Breast epithelium (tissue), 4 donors: ENCODE results near the gene WDR70. TPM values are rescaled to one million over a fixed set of nuclear protein-coding genes. Genes with fewer than 3 reads are reported as not detected.
"Not testable (repeated sequence)": the region's sequence is repeated elsewhere in the genome, so short reads cannot be mapped to it uniquely, and the experiment has no call there.

Experiments used
- DNase-seq, 2 donors: peaks; one replicate each; pipeline ENCODE4 v3.0.0-alpha.2; 2019; ENCODE audit warnings: low spot score in 2 of 2
- H3K27ac ChIP-seq, 2 donors: fragments of 200-600 bp; sonication (generic) in 1 of 2; one replicate each; pipeline ENCODE4 v1.5.1; 2016 to 2019; ENCODE audit warnings: mild to moderate bottlenecking in 1 of 2
- H3K27me3 ChIP-seq, 2 donors: fragments of 200-600 bp; sonication (generic) in 1 of 2; one replicate each; pipeline versions ENCODE4 v1.5.1 to v1.6.0; 2017 to 2019; ENCODE audit warnings: control low read depth in 1 of 2, mild to moderate bottlenecking in 1 of 2
- H3K36me3 ChIP-seq: fragments of 200-600 bp; one replicate; pipeline ENCODE4 v1.5.1; 2019
- H3K4me1 ChIP-seq, 2 donors: fragments of 200-600 bp; sonication (generic); one replicate each; pipeline ENCODE4 v1.5.1; 2016 to 2019; ENCODE audit warnings: control low read depth in 1 of 2
- H3K4me3 ChIP-seq, 3 donors: fragments of 200-600 bp; sonication (generic); 1 replicate in 2 of 3; 2 replicates in 1 of 3; pipeline ENCODE4 v1.5.1; 2016 to 2019; ENCODE audit warnings: mild to moderate bottlenecking in 3 of 3, moderate library complexity in 2 of 3
- H3K9me3 ChIP-seq, 2 donors: fragments of 200-600 bp; sonication (generic) in 1 of 2; one replicate each; pipeline ENCODE4 v1.5.1; 2016 to 2019; ENCODE audit warnings: control low read depth in 1 of 2
- CTCF ChIP-seq, 3 donors: fragments of 450-650 bp; IDR thresholded peaks; one replicate each; pipeline ENCODE4 v1.5.1; 2016 to 2017; ENCODE audit warnings: antibody characterized with exemption in 3 of 3, mild to moderate bottlenecking in 3 of 3, moderate library complexity in 3 of 3
- POLR2A ChIP-seq: fragments of 450-650 bp; IDR thresholded peaks from one replicate; pipeline ENCODE4 v1.6.1; 2016; ENCODE audit warnings: antibody characterized with exemption, mild to moderate bottlenecking, moderate library complexity
- POLR2AphosphoS5 ChIP-seq, 3 donors: sonication (generic); formaldehyde crosslinking; IDR thresholded peaks; one replicate each; pipeline ENCODE4 v1.6.1; 2017; ENCODE audit warnings: antibody characterized with exemption in 3 of 3
- intact Hi-C: fragments of 100-400 bp; cut with DNase I; formaldehyde crosslinking; loops from one replicate; pipeline ENCODE4 v1.15.1; 2023; ENCODE audit warnings: low total_unique reads
- total RNA-seq, 3 donors: library from RNA; depleted of rRNA; stranded (reverse); fragments of >200 nt; gene quantifications; one replicate each; pipeline ENCODE4 v1.1.0, GENCODE V29; 2016

WDR70 gene
- total RNA-seq, 3 donors from 2014 or later: 29.6 to 40.2 (median 37.0) TPM

- no peak for TF ChIP-seq POLR2AphosphoS5 (IDR thresholded peaks at IDR 0.05)
- TF ChIP-seq POLR2A: no peak
- no peak for TF ChIP-seq CTCF (IDR thresholded peaks at IDR 0.05)
- H3K9me3 ChIP-seq: no peaks in the 10 kb centered on the region
- H3K4me3 ChIP-seq: no peak overlapping the region
- H3K27me3 ChIP-seq: no peaks in the 10 kb centered on the region
- H3K36me3 ChIP-seq: no peaks in the 10 kb centered on the region
- H3K4me1 ChIP-seq: no peaks in the 10 kb centered on the region
- intact Hi-C loops: no loop called here
- peak overlapping the region in 1 of 2 donors; percentile 6 for H3K27ac ChIP-seq
- DNase-seq: peak; percentile 48 to 60
These were observed 289.5 kb downstream of the WDR70 start for GRCh38 chr5:37668524-37669047.

- intact Hi-C loops, DNase-seq: not testable (repeated sequence)
These were observed 293.0 kb downstream of the WDR70 start for GRCh38 chr5:37672118-37672588.

GRCh38 chr5:37674361-37674760 lies 295.2 kb downstream of the WDR70 start:
- H3K4me1 ChIP-seq, H3K9me3 ChIP-seq, DNase-seq, H3K27ac ChIP-seq, H3K27me3 ChIP-seq, intact Hi-C loops, H3K4me3 ChIP-seq, H3K36me3 ChIP-seq: not testable (repeated sequence)

More at GRCh38 chr5:37672118-37672588, 293.0 kb downstream of the WDR70 start:
- not testable (repeated sequence) for H3K27me3 ChIP-seq, H3K27ac ChIP-seq, H3K36me3 ChIP-seq, H3K4me1 ChIP-seq, H3K9me3 ChIP-seq, H3K4me3 ChIP-seq

- H3K9me3 ChIP-seq, H3K36me3 ChIP-seq, H3K4me1 ChIP-seq, DNase-seq, H3K4me3 ChIP-seq, H3K27ac ChIP-seq, intact Hi-C loops, H3K27me3 ChIP-seq: not testable (repeated sequence)
These were observed 300.2 kb downstream of the WDR70 start for GRCh38 chr5:37679326-37679725.

GRCh38 chr5:37679903-37680302 lies 300.8 kb downstream of the WDR70 start:
- H3K4me1 ChIP-seq, DNase-seq, H3K27ac ChIP-seq, H3K27me3 ChIP-seq, intact Hi-C loops, H3K9me3 ChIP-seq, H3K4me3 ChIP-seq, H3K36me3 ChIP-seq: not testable (repeated sequence)

GRCh38 chr5:37683072-37683471 lies 304.0 kb downstream of the WDR70 start:
- no peak for DNase-seq
- TF ChIP-seq POLR2A (no peak), CTCF (IDR thresholded peaks at IDR 0.05) (no peak), POLR2AphosphoS5 (IDR thresholded peaks at IDR 0.05) (no peak)

GRCh38 chr5:37685211-37685610 lies 306.1 kb downstream of the WDR70 start:
- Histone ChIP-seq H3K36me3 (no peaks in the 10 kb centered on the region), H3K27ac (no peak overlapping the region), H3K4me3 (no peak overlapping the region), H3K9me3 (peaks cover 0 to 9% of the 10 kb centered on the region in 2 donors), H3K27me3 (no peaks in the 10 kb centered on the region), H3K4me1 (no peaks in the 10 kb centered on the region)
- DNase-seq: no peak
- intact Hi-C loops: no loop called here
- no peak for TF ChIP-seq POLR2A
- no peak for TF ChIP-seq CTCF (IDR thresholded peaks at IDR 0.05)
- no peak for TF ChIP-seq POLR2AphosphoS5 (IDR thresholded peaks at IDR 0.05)

More at GRCh38 chr5:37683072-37683471, 304.0 kb downstream of the WDR70 start:
- Histone ChIP-seq H3K4me3 (no peak overlapping the region), H3K36me3 (no peaks in the 10 kb centered on the region), H3K27ac (no peak overlapping the region), H3K27me3 (no peaks in the 10 kb centered on the region), H3K9me3 (peaks cover 0 to 9% of the 10 kb centered on the region in 2 donors), H3K4me1 (no peaks in the 10 kb centered on the region)
- intact Hi-C loops: no loop called here
